Stimulated activated CD4-positive, alpha-beta T cell treated with anti-CD3 and anti-CD28 coated beads, Interleukin-12 subunit alpha, Interleukin-12 subunit beta, amount 100 ng/mL, for 24 hours (primary cell): Measurements from ENCODE around the gene PDIA2.

ENCODE experiments used
- DNase-seq, 2 experiments: peaks; one replicate each; pipeline ENCODE4 v3.0.0-alpha.2; 2020; ENCODE audit warnings: low read depth in 2 of 2

PDIA2 gene

GRCh38 chr16:297832-298231 is 14.9 kb downstream of the PDIA2 start:
- no peak for DNase-seq

- no peak for DNase-seq
These were observed 18.3 kb downstream of the PDIA2 start for GRCh38 chr16:301235-301634.

- DNase-seq = no peak
These were observed 19.0 kb downstream of the PDIA2 start for GRCh38 chr16:301950-302349.

- DNase-seq = no peak
These were observed 21.0 kb downstream of the PDIA2 start for GRCh38 chr16:303760-304505.

- DNase-seq = no peak
These were observed 23.1 kb downstream of the PDIA2 start for GRCh38 chr16:305916-306626.

GRCh38 chr16:306911-307370 is 24.0 kb downstream of the PDIA2 start:
- DNase-seq = no peak

GRCh38 chr16:307691-308312 is 24.8 kb downstream of the PDIA2 start:
- DNase-seq = no peak

- no peak for DNase-seq
These were observed 26.5 kb downstream of the PDIA2 start for GRCh38 chr16:309476-309875.

- no peak for DNase-seq
These were observed 28.8 kb downstream of the PDIA2 start for GRCh38 chr16:311725-312124.

GRCh38 chr16:314351-314750 is 31.4 kb downstream of the PDIA2 start:
- no peak for DNase-seq

- no peak for DNase-seq
These were observed 31.9 kb downstream of the PDIA2 start for GRCh38 chr16:314795-315299.

- DNase-seq = no peak
These were observed 33.9 kb downstream of the PDIA2 start for GRCh38 chr16:316741-317464.

GRCh38 chr16:317583-317982 is 34.6 kb downstream of the PDIA2 start:
- DNase-seq = no peak

- DNase-seq = no peak
These were observed 35.7 kb downstream of the PDIA2 start for GRCh38 chr16:318628-319027.

- DNase-seq = no peak
These were observed 37.2 kb downstream of the PDIA2 start for GRCh38 chr16:320206-320605.

- no peak for DNase-seq
These were observed 38.6 kb downstream of the PDIA2 start for GRCh38 chr16:321532-321931.

GRCh38 chr16:322476-323143 is 39.6 kb downstream of the PDIA2 start:
- no peak for DNase-seq

- no peak for DNase-seq
These were observed 41.2 kb downstream of the PDIA2 start for GRCh38 chr16:324201-324450.

- peak; percentile 16 to 36 for DNase-seq
These were observed 41.7 kb downstream of the PDIA2 start for GRCh38 chr16:324451-325334.

GRCh38 chr16:325375-326145 is 42.6 kb downstream of the PDIA2 start:
- DNase-seq = no peak
